Sigmoid colon (tissue), 7 donors: ENCODE data around the gene ACOD1. TPM values are rescaled to one million over a fixed set of nuclear protein-coding genes. Genes with fewer than 3 reads are reported as not detected.
A peak's percentile ranks its signal among the peaks of the same experiment; 100 is the strongest.
"Not testable (repeated sequence)": the region's sequence is repeated elsewhere in the genome, so short reads cannot be mapped to it uniquely, and the experiment has no call there.

Source experiments
- DNase-seq: peaks from one replicate; pipeline ENCODE4 v3.0.0-alpha.2; 2019
- H3K27ac ChIP-seq, 4 donors: fragments of 200-600 bp; sonication (generic); one replicate each; pipeline ENCODE4 v1.5.1; 2016 to 2019; ENCODE audit warnings: mild to moderate bottlenecking in 1 of 4
- H3K27me3 ChIP-seq, 3 donors: fragments of 200-600 bp; sonication (generic); one replicate each; pipeline ENCODE4 v1.5.1; 2019; ENCODE audit warnings: mild to moderate bottlenecking in 1 of 3
- H3K36me3 ChIP-seq, 4 donors: fragments of 200-600 bp; sonication (generic); one replicate each; pipeline ENCODE4 v1.5.1; 2016 to 2019
- H3K4me1 ChIP-seq, 4 donors: fragments of 200-600 bp; sonication (generic); one replicate each; pipeline ENCODE4 v1.5.1; 2017 to 2019
- H3K4me3 ChIP-seq, 4 donors: fragments of 200-600 bp; sonication (generic); one replicate each; pipeline ENCODE4 v1.5.1; 2017 to 2019; ENCODE audit warnings: mild to moderate bottlenecking in 2 of 4, moderate library complexity in 1 of 4
- H3K9me3 ChIP-seq, 4 donors: fragments of 200-600 bp in 3 of 4; sonication (generic) in 3 of 4; one replicate each; pipeline versions ENCODE4 v1.5.1 to v1.6.1; 2013 to 2019
- CTCF ChIP-seq, 4 experiments: fragments of 450-650 bp in 3 of 4; fragments of 200-600 bp in 1 of 4; IDR thresholded peaks; one replicate each; pipeline ENCODE4 v1.5.1; 2016 to 2019; ENCODE audit warnings: antibody characterized with exemption in 4 of 4, mild to moderate bottlenecking in 3 of 4, moderate library complexity in 2 of 4
- EP300 ChIP-seq, 4 donors: sonication (generic); formaldehyde crosslinking; IDR thresholded peaks; one replicate each; pipeline ENCODE4 v1.6.1; 2017; ENCODE audit warnings: antibody characterized with exemption in 4 of 4
- POLR2A ChIP-seq, 2 donors: fragments of 450-650 bp; IDR thresholded peaks; one replicate each; pipeline ENCODE4 v1.6.1; 2016; ENCODE audit warnings: antibody characterized with exemption in 2 of 2, mild to moderate bottlenecking in 2 of 2, moderate library complexity in 2 of 2
- POLR2AphosphoS5 ChIP-seq, 4 donors: sonication (generic); formaldehyde crosslinking; IDR thresholded peaks; one replicate each; pipeline ENCODE4 v1.6.1; 2017; ENCODE audit warnings: antibody characterized with exemption in 4 of 4
- WGBS, 2 donors: extraction: QIAGEN DNeasy Blood & Tissue Kit; methylation state at CpG; one replicate each; pipeline ENCODE4 v1.1.7; 2013; 5-methylcytosine and 5-hydroxymethylcytosine counted together
- intact Hi-C: fragments of 100-400 bp; cut with DNase I; formaldehyde crosslinking; loops from one replicate; pipeline ENCODE4 v1.15.1; 2023
- polyA plus RNA-seq, 3 donors: library from polyadenylated mRNA; stranded (reverse); fragments of 200-250 nt; gene quantifications; one replicate each; pipeline ENCODE4 v1.2.3, GENCODE V29; 2013
- total RNA-seq, 4 donors: library from RNA; depleted of rRNA; stranded (reverse); fragments of >200 nt; gene quantifications; one replicate each; pipeline ENCODE4 v1.1.0, GENCODE V29; 2016
- donor health status: healthy with polysubstance abuse.
- donor health status: Bipolar disorder and iron deficiency.
- donor health status: healthy.

The ACOD1 gene
- not detected for total RNA-seq
- under 1 TPM in 1 of 3 donors, not detected in 2; 0.10 TPM for polyA plus RNA-seq

DNA sequence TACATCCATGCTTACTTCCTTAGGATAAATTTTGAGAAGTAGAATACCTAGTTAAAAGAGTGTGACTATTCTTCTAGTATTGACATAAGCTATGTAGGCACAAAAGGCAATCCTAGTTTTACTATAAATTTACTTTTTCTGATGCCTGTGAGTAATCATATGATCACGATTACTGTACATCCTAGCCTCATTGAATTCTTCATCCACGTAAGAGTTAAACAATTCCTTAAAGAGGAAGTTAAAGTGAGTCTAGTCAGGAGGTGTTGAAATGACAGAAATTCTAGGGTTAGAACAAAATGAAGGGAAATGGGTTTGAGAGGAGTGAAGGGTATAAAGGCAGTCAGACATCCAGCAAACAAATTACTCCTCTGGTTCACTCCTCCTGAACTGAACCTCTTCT is at the start of gene ACOD1:
TSS of gene ACOD1 (plus strand) at position 363 of the 400 bp plus-strand sequence. CDS start 48 bp downstream, outside the sequence.
- WGBS, 2 donors: 70 to 85% methylated on average over 2 of the region's 2 CpGs
- intact Hi-C loops: no loop called here
- no peaks in the 10 kb centered on the region for H3K27me3 ChIP-seq

DNA sequence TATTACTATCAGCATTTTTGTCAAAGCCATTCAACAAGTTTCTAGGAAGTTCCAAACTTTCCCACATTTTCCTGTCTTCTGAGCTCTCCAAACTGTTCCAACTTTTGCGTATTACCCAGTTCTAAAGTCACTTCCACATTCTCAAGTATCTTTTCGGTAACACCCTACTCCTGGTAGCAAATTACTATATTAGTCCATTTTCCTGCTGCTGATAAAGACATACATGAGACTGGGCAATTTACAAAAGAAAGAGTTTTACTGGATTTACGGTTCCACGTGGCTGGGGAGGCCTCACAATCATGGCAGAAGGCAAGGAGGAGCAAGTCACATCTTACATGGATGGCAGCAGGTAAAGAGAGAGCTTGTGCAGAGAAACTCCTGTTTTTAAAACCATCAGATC is 49.2 kb upstream of the ACOD1 start:
- H3K36me3 ChIP-seq, H3K27ac ChIP-seq, H3K4me1 ChIP-seq, intact Hi-C loops, H3K9me3 ChIP-seq, H3K4me3 ChIP-seq, DNase-seq, H3K27me3 ChIP-seq: not testable (repeated sequence)
- WGBS, 2 donors: 93 to 96% methylated on average over 4 of the region's 4 CpGs

More for the DNA sequence above, at the start of gene ACOD1:
- Histone ChIP-seq H3K36me3 (no peaks in the 10 kb centered on the region), H3K4me1 (no peaks in the 10 kb centered on the region), H3K27ac (no peak within 1 kb of the TSS), H3K4me3 (no peak within 1 kb of the TSS), H3K9me3 (no peaks in the 10 kb centered on the region)
- TF ChIP-seq CTCF (IDR thresholded peaks at IDR 0.05): no peak
- no peak for TF ChIP-seq POLR2AphosphoS5 (IDR thresholded peaks at IDR 0.05)
- TF ChIP-seq POLR2A (IDR thresholded peaks at IDR 0.05): no peak
- TF ChIP-seq EP300 (IDR thresholded peaks at IDR 0.05): no peak
- no peak for DNase-seq

GRCh38 chr13:76903544-76904162 is 44.7 kb upstream of the ACOD1 start:
- no peaks in the 10 kb centered on the region for H3K27me3 ChIP-seq
- H3K4me1 ChIP-seq: no peaks in the 10 kb centered on the region
- peak; percentile 79 for DNase-seq
- H3K27ac ChIP-seq: no peak overlapping the region
- no peak overlapping the region for H3K4me3 ChIP-seq
- no peaks in the 10 kb centered on the region for H3K36me3 ChIP-seq
- 24 to 32% methylated on average over 3 of the region's 3 CpGs for WGBS, 2 donors
- intact Hi-C loops: loop anchor here (2.0 to 10.0 kb wide), 4 partner anchors 235 to 1209 kb away; no protein-coding TSS in a partner anchor
- TF ChIP-seq POLR2AphosphoS5 (IDR thresholded peaks at IDR 0.05): peak in 2 of 4 donors; percentile 40 to 48
- no peak for TF ChIP-seq EP300 (IDR thresholded peaks at IDR 0.05)
- TF ChIP-seq CTCF (IDR thresholded peaks at IDR 0.05): peak; percentile 84 to 99 (median 95)
- no peak for TF ChIP-seq POLR2A (IDR thresholded peaks at IDR 0.05)
- peaks cover 0 to 6% (median under 1%) of the 10 kb centered on the region in 4 donors for H3K9me3 ChIP-seq

DNA sequence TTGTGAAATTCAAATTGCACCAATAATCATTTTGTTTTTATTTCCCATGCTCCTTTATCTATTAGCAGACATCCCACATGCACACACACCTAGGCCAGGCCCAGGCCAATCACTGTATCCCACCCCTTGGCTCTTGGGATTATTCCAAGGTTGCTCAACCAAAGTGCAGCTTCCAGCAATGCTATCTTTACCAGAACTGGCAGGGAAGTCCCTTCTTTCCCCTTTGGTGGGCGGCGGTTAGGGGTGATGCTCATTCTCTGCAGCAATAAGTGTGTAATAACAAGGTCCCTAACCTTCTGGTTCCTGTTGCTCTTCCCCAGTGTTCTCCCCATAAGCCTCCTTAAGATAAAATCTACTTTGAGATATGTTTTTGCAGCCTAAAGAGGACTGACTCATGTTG is 43.8 kb upstream of the ACOD1 start:
- intact Hi-C loops: loop anchor here (10.0 kb wide), 1 partner anchor 1210 kb away; no protein-coding TSS in a partner anchor

GRCh38 chr13:76912476-76912875 is 35.8 kb upstream of the ACOD1 start:
- no peaks in the 10 kb centered on the region for H3K27me3 ChIP-seq
- no peak overlapping the region for H3K4me3 ChIP-seq
- DNase-seq: no peak
- H3K9me3 ChIP-seq: no peaks in the 10 kb centered on the region
- no peak overlapping the region for H3K27ac ChIP-seq
- H3K36me3 ChIP-seq: no peaks in the 10 kb centered on the region
- 87 to 90% methylated on average over 3 of the region's 3 CpGs for WGBS, 2 donors
- H3K4me1 ChIP-seq: no peaks in the 10 kb centered on the region
- TF ChIP-seq POLR2A (IDR thresholded peaks at IDR 0.05): no peak
- no peak for TF ChIP-seq EP300 (IDR thresholded peaks at IDR 0.05)
- TF ChIP-seq CTCF (IDR thresholded peaks at IDR 0.05): no peak
- TF ChIP-seq POLR2AphosphoS5 (IDR thresholded peaks at IDR 0.05): no peak
- intact Hi-C loops: no loop called here

More for the DNA sequence above, 43.8 kb upstream of the ACOD1 start:
- TF ChIP-seq POLR2A (IDR thresholded peaks at IDR 0.05) (no peak), CTCF (IDR thresholded peaks at IDR 0.05) (no peak), EP300 (IDR thresholded peaks at IDR 0.05) (no peak), POLR2AphosphoS5 (IDR thresholded peaks at IDR 0.05) (no peak)
- Histone ChIP-seq H3K27ac (no peak overlapping the region), H3K4me3 (no peak overlapping the region), H3K36me3 (no peaks in the 10 kb centered on the region), H3K9me3 (peaks cover 0 to 2% (median 0%) of the 10 kb centered on the region in 4 donors), H3K4me1 (no peaks in the 10 kb centered on the region), H3K27me3 (no peaks in the 10 kb centered on the region)
- DNase-seq: no peak
- 52 to 71% methylated on average over 2 of the region's 2 CpGs for WGBS, 2 donors
